PFSK-1 (cell line): ENCODE measurements around the gene NAALADL1.

Source experiments
- FOXP2 ChIP-seq: optimal IDR thresholded peaks from 2 replicates; pipeline ENCODE3; 2011; ENCODE audit warnings: borderline replicate concordance, control low read depth, inconsistent platforms; ENCODE audit not compliant: insufficient read depth; ENCODE audit errors: extremely low read length, extremely low read depth
- POLR2AphosphoS5 ChIP-seq: IDR thresholded peaks from 2 replicates; pipeline ENCODE4 v1.6.1; 2012; ENCODE audit warnings: low read depth, mild to moderate bottlenecking, control low read depth, low read length, moderate library complexity
- REST ChIP-seq, 2 experiments: IDR thresholded peaks; 2 replicates each; pipeline versions ENCODE4 v1.6.1 to v1.8.0; 2011 to 2012; ENCODE audit warnings: low read depth in 2 of 2, low read length in 2 of 2, control low read depth in 1 of 2, inconsistent platforms in 1 of 2, mild to moderate bottlenecking in 1 of 2, moderate library complexity in 1 of 2; ENCODE audit not compliant: insufficient read depth in 1 of 2
- SIN3A ChIP-seq: IDR thresholded peaks from 2 replicates; pipeline ENCODE4 v1.6.1; 2012; ENCODE audit warnings: mild to moderate bottlenecking, low read length, moderate library complexity, borderline replicate concordance; ENCODE audit not compliant: insufficient read depth
- TAF1 ChIP-seq: IDR thresholded peaks from 2 replicates; pipeline ENCODE4 v1.6.1; 2012; ENCODE audit warnings: low read length, control low read depth, borderline replicate concordance; ENCODE audit not compliant: insufficient read depth

- TF ChIP-seq POLR2AphosphoS5, result no peak
- TF ChIP-seq REST (IDR thresholded peaks at IDR 0.05; ENCODE audit: insufficient read depth in 1 of 2, low read depth in 2 of 2, low read length in 2 of 2), result no peak
- TF ChIP-seq FOXP2, result no peak
- no peak for TF ChIP-seq TAF1
- no peak for TF ChIP-seq SIN3A
These were observed 41.6 kb downstream of the NAALADL1 start for GRCh38 chr11:65016705-65017104.
